Raji (cell line): Measurements from ENCODE around the gene S100A4.

Experiments used
- POLR2A ChIP-seq: IDR thresholded peaks from 2 replicates; pipeline ENCODE4 v1.6.1; 2011; ENCODE audit warnings: low read depth, low read length, control low read depth; ENCODE audit not compliant: insufficient read depth

The S100A4 gene

GRCh38 chr1:153545067-153546055, at the start of gene S100A4:
Gene S100A4 (minus strand): TSS chr1:153545806. CDS start chr1:153544794, 1,012 bp downstream.
- TF ChIP-seq POLR2A: peak; percentile 49

GRCh38 chr1:153592748-153593147, 47.1 kb upstream of the S100A4 start:
- no peak for TF ChIP-seq POLR2A

- no peak for TF ChIP-seq POLR2A
These were observed 42.9 kb upstream of the S100A4 start for GRCh38 chr1:153588482-153588881.

GRCh38 chr1:153587314-153587713, 41.7 kb upstream of the S100A4 start:
- TF ChIP-seq POLR2A: no peak

GRCh38 chr1:153586347-153586746, 40.7 kb upstream of the S100A4 start:
- TF ChIP-seq POLR2A: no peak

GRCh38 chr1:153585006-153585405, 39.4 kb upstream of the S100A4 start:
- no peak for TF ChIP-seq POLR2A

- no peak for TF ChIP-seq POLR2A
These were observed 38.4 kb upstream of the S100A4 start for GRCh38 chr1:153583976-153584375.

GRCh38 chr1:153578936-153579335, 33.3 kb upstream of the S100A4 start:
- no peak for TF ChIP-seq POLR2A

GRCh38 chr1:153578490-153578889, 32.9 kb upstream of the S100A4 start:
- no peak for TF ChIP-seq POLR2A

- no peak for TF ChIP-seq POLR2A
These were observed 32.0 kb upstream of the S100A4 start for GRCh38 chr1:153577624-153578051.

- TF ChIP-seq POLR2A: no peak
These were observed 31.5 kb upstream of the S100A4 start for GRCh38 chr1:153577138-153577537.

GRCh38 chr1:153573351-153573750, 27.7 kb upstream of the S100A4 start:
- TF ChIP-seq POLR2A: no peak

GRCh38 chr1:153572569-153573015, 27.0 kb upstream of the S100A4 start:
- TF ChIP-seq POLR2A: no peak

- TF ChIP-seq POLR2A: no peak
These were observed 26.1 kb upstream of the S100A4 start for GRCh38 chr1:153571706-153572105.

- TF ChIP-seq POLR2A: no peak
These were observed 25.3 kb upstream of the S100A4 start for GRCh38 chr1:153570874-153571273.

GRCh38 chr1:153569465-153569864, 23.9 kb upstream of the S100A4 start:
- TF ChIP-seq POLR2A: no peak
